WERI-Rb-1 (cell line): ENCODE results near the gene ERP27.

Source experiments
- DNase-seq: peaks from one replicate; pipeline ENCODE4 v3.0.0-alpha.2; 2020
- H3K27ac ChIP-seq: fragments of 250-450 bp; sonication (Bioruptor Pico); 2 replicates; pipeline ENCODE4 v1.5.1; 2020; ENCODE audit warnings: mild to moderate bottlenecking, moderate library complexity
- H3K27me3 ChIP-seq: fragments of 250-450 bp; sonication (Bioruptor Pico); 2 replicates; pipeline ENCODE4 v1.5.1; 2021; ENCODE audit warnings: mild to moderate bottlenecking, low read depth, moderate library complexity; ENCODE audit not compliant: insufficient read depth, severe bottlenecking
- H3K36me3 ChIP-seq: fragments of 250-450 bp; sonication (Bioruptor Pico); 2 replicates; pipeline ENCODE4 v1.5.1; 2020; ENCODE audit warnings: mild to moderate bottlenecking, moderate library complexity
- H3K4me3 ChIP-seq: 2 replicates; pipeline ENCODE4 v1.5.1; 2011; ENCODE audit warnings: low read depth, mild to moderate bottlenecking, control low read depth, low read length
- H3K9me3 ChIP-seq: fragments of 250-450 bp; sonication (Bioruptor Pico); 2 replicates; pipeline ENCODE4 v1.5.1; 2021; ENCODE audit warnings: mild to moderate bottlenecking, moderate library complexity; ENCODE audit not compliant: severe bottlenecking
- CTCF ChIP-seq: IDR thresholded peaks from 2 replicates; pipeline ENCODE4 v1.5.1; 2011; ENCODE audit warnings: low read depth, mild to moderate bottlenecking, control low read depth, inconsistent platforms, low read length

The ERP27 gene

GRCh38 chr12:14905269-14906004 lies 32.9 kb downstream of the ERP27 start:
- no peak for TF ChIP-seq CTCF
- Histone ChIP-seq H3K4me3 (no peak overlapping the region), H3K27ac (no peak overlapping the region), H3K9me3 (no peaks in the 10 kb centered on the region), H3K27me3 (no peaks in the 10 kb centered on the region), H3K36me3 (no peaks in the 10 kb centered on the region)
- no peak for DNase-seq

- TF ChIP-seq CTCF = no peak
- no peak for DNase-seq
- H3K27me3 ChIP-seq = no peaks in the 10 kb centered on the region
- no peak overlapping the region for H3K4me3 ChIP-seq
- no peaks in the 10 kb centered on the region for H3K36me3 ChIP-seq
- no peaks in the 10 kb centered on the region for H3K9me3 ChIP-seq
- no peak overlapping the region for H3K27ac ChIP-seq
Measured at GRCh38 chr12:14904854-14905253, 33.5 kb downstream of the ERP27 start.

GRCh38 chr12:14903386-14904098 lies 34.8 kb downstream of the ERP27 start:
- Histone ChIP-seq H3K36me3 (no peaks in the 10 kb centered on the region), H3K27ac (no peak overlapping the region), H3K9me3 (no peaks in the 10 kb centered on the region), H3K27me3 (no peaks in the 10 kb centered on the region), H3K4me3 (no peak overlapping the region)
- no peak for TF ChIP-seq CTCF
- DNase-seq = no peak

- no peak overlapping the region for H3K27ac ChIP-seq
Measured at GRCh38 chr12:14902465-14902864, 35.9 kb downstream of the ERP27 start.

GRCh38 chr12:14901228-14901562 lies 37.1 kb downstream of the ERP27 start:
- DNase-seq = no peak
- H3K27me3 ChIP-seq = no peaks in the 10 kb centered on the region
- no peaks in the 10 kb centered on the region for H3K9me3 ChIP-seq
- H3K27ac ChIP-seq = no peak overlapping the region
- no peaks in the 10 kb centered on the region for H3K36me3 ChIP-seq
- no peak for TF ChIP-seq CTCF
- no peak overlapping the region for H3K4me3 ChIP-seq

More at GRCh38 chr12:14902465-14902864, 35.9 kb downstream of the ERP27 start:
- TF ChIP-seq CTCF = no peak
- no peaks in the 10 kb centered on the region for H3K27me3 ChIP-seq
- H3K4me3 ChIP-seq = no peak overlapping the region
- no peaks in the 10 kb centered on the region for H3K9me3 ChIP-seq
- no peaks in the 10 kb centered on the region for H3K36me3 ChIP-seq
- DNase-seq = no peak
